Retina (tissue), 1 donor: ENCODE results near the gene DEDD2.

Experiments used
- DNase-seq: peaks from one replicate; pipeline ENCODE4 v3.0.0-alpha.2; 2016

DEDD2 gene

DNA sequence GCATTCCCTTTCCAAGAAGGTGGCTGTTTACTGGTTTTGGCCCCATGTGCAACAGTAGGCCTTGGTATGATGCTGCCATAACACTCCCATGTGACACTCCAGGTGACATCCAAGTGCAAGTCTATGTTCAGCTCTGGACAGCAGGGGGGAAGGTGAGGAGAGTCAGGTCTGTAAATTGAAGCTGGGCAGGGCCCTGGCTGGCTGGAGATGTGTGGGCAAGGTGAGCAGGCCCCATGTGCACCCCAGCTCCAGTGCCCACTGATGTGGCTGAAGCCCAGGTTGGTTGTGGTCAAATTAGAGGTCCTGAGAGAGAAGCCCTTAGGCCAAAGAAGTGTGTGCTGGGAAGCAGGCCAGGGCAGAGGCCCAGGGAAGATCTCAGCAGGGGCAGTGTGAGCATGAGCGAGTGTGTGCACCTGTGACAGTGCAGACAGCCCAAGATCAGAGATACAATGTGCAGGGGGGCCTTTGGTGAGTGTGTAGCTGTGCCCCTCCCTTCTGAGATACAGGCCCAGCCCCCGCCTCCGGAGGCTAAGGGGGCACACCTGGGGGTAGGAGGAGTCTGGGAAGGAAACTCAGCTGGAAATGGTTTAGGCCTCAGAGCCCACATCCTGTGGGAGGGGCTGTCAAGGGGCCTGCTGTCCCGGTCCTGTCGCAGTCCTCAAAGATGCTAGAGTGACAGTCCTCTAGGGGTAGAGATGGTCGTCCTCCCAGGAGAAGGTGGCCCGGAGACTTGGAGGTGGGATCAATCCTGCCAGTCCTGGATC lies 18.6 kb downstream of the DEDD2 start:
- DNase-seq, result no peak

- no peak for DNase-seq
Observed at GRCh38 chr19:42197375-42197817, 20.1 kb downstream of the DEDD2 start.

DNA sequence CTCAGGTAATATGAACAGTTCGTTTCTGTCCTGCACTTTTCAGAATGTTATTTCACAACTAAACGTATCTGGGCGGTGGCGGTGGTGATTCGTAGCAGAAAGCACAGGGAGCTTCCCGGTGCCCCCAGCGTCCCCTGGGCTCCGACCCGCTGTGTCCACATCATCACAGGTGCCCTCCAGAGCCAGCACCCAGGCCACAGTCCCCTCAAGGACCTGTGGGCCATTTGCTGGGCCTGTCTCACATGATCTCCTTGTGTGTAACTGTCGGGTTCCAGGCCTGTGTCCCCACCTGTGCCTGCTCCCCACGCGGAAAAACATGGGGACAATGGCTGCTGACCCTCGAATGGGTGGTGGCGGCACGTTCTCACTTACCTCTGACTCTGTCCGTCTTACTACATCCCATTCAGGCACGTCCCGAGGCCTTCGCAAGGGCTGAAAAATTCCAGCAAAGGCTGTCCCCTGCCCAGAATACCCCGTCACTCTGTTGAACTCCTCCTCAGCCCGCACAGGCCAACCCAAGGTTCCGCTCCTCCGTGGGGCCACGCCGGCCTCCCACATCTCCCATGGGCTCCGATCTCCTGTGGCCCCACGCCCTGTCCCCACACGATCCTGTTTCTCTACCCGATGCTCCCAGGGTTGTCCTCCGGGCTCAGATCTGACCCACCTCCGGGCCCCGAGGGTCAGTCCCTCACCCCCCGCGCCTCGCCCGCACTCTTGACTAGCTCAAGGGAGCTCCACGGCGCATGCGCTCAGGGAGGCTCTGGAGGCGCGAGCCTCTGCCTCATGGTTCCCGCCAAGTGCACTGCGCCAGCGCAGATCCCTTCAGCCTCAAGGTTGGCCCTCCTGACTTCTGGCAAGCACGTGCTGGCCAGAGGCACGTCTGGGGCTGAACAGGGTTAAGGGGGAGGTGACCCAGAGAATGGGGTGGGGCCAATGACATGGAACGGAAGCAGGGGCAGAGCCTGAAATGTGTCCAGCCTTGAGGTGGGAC lies 21.2 kb downstream of the DEDD2 start:
- no peak for DNase-seq

DNA sequence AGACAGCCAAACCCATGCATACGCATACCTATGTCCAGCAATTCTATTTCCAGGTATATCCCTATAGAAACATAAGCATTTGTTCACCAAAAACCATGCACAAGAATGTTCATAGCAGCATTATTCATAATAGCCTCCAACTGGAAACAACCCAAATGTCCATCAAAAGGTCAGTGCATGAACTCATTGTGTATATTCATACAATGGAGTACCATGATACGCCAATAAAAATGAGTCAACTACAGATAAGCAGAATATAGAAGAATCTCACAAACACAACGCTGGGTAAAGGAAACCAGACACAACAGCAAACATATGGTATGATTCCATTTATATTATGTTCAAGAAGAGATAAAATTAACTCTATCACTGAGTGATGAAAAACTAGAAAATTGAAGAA lies 23.8 kb downstream of the DEDD2 start:
- no peak for DNase-seq

DNA sequence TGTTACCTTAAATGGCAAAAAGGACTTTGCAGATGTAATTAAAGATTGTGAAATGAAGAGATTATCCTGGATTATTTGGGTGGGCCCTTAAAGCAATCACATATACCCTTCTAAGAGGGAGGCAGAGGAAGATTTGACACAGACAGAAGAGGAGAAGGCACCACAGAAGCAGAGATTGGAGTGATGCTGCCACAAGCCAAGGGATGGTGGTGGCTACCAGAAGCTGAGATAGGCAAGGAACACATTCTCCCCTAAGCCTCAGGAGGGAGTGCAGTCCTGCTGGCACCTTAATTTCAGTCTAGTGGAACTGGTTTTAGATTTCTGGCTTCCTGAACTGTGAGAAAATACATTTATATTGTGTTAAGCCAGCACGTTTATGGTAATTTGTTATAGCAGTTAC lies 24.2 kb downstream of the DEDD2 start:
- no peak for DNase-seq

DNA sequence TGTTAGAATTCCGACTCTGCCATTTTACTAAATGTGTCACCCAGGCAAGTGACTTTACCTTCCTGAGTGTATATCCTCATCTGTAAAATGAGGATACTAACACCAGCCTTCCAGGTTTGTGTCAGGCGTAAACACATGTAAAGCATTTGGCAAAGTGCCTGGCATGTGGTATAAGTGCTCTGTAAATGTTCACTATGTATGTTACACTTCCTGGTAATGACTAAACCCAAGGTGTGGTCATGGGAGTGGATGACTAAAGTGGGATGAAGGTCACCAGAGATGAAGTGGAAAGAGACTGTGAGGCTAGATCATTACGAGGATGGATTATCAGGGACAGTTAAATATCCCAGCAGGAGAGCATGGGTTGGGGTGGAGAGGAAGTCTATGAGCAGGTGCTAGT lies 25.6 kb downstream of the DEDD2 start:
- no peak for DNase-seq

DNA sequence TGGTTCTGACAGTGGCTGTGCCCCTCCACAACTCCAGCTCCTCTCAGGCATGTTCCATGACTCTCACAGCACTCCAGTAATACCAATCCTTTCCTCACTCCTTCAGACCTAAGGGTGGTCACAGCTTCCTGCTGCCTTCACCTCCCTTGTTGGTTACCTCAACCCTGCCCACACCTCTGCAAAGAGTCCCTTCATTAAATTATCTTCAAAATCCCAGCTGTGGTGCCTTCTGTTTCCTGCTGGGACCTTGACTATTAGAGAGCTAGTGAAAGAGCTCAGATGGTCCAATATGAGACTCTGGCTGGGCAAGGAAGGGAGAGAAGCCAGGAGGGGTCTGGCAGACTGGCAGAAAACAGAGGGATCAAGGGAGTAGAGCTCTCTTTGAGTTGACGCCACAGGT lies 26.1 kb downstream of the DEDD2 start:
- no peak for DNase-seq

GRCh38 chr19:42189133-42189532 lies 28.3 kb downstream of the DEDD2 start:
- no peak for DNase-seq

- no peak for DNase-seq
Observed at GRCh38 chr19:42188665-42189064, 28.8 kb downstream of the DEDD2 start.

GRCh38 chr19:42185277-42185676 lies 32.2 kb downstream of the DEDD2 start:
- no peak for DNase-seq

DNA sequence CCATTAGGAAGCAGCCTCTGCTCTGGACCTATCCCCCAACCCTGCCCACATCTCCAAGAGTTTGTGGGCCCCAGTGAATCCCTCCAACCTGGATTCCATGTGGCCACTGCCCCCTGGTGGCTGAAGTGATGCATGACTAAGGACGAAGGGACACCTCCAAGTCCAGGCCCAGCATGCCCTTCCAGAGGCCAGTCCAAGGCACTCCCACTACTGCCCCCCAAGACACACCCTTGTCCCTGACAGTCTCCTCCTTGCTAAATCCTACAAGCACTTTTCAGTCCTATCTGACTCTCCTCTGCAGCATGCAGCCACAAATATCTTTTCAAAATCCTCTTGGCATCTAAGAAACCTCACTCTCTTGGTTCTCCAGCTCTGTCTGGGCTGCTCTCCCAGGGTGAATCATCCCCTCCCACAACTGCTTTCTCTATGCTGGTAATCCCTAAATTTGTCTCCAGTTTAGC lies 33.0 kb downstream of the DEDD2 start:
- DNase-seq, result peak; percentile 88

DNA sequence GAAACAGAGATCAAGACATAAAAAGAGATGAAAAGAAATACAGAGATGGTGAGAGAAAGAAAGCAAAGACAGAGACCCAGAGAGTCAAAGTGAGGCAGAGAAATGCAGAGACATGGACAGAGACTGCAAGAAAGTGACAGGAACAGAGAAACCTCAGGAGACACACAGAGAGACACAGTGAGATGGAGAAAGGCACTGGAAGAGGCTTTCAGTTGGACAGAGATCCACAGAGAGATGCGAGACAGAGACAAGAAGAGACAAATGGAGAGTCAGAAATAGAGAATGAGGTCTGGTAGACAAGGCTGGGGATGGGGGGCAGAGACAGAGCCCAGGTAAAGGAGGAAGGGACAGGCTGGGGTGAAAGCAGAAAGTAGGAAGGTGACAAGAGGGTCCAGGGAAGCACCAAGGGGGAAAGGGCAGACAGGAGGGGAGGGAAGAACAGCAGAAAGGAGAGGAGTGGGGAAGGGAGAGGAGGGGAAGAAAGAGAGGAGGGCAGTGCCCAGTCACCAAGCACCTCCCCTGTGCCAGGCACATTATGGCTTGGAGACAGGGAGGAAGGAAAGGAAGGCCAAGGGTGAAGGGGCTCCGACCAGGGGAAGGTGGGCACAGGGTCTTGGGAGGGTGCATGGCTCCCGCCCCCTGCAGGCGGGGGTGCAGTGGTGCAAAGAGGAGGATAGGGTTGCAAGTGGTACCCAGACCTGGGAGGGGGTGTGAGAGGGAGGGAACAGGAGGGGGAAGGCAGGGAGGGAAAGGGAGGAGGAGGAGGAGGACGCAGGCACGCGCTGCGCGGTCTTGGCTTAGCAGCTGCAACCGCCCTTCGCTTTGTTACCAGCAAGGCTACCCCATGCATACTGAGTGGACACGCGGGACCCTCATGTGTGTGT lies 38.4 kb downstream of the DEDD2 start:
- DNase-seq, result peak; percentile 64

- DNase-seq, result no peak
Observed at GRCh38 chr19:42177686-42178019, 39.8 kb downstream of the DEDD2 start.

GRCh38 chr19:42176990-42177685 lies 40.3 kb downstream of the DEDD2 start:
- peak; percentile 93 for DNase-seq

- DNase-seq, result no peak
Observed at GRCh38 chr19:42176649-42176989, 40.9 kb downstream of the DEDD2 start.

- DNase-seq, result peak; percentile 75
Observed at GRCh38 chr19:42175952-42176648, 41.4 kb downstream of the DEDD2 start.

GRCh38 chr19:42174958-42175734 lies 42.3 kb downstream of the DEDD2 start:
- DNase-seq, result no peak

DNA sequence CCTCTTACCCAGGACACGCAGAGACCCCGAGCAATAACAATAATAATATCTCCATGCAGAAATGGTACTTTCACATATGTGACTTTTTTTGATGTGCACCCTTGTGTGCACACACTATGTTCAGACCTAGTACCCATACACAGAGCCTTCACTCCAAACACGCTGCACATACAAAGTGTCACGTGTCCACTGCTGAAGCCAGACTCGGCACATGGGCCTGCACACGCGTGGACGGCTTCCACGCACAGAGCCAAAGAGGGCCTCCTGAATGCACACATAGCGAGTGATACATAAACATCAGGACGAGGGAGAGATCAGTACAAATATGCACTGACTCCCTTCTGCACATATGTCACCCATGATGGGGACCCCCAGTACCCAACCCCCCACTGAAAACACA lies 43.3 kb downstream of the DEDD2 start:
- DNase-seq, result no peak

DNA sequence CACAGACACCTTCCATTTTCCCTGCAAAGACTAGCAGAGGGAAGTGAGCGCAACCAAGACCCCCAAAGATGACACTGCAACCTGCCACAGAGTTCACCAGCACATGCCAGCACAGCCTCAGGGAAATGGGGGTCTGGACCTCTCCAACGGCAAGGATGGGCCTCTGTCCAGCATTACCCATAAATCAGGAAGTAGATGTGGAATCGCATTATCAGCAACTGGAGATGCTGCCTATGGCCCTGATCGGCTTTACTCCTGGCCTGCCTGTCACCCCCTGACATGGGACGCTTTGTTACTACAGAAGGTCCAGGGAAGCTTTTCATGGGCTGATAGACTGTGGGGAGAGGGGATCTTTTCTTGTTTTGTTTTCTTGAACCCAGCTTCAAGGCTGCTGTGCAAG lies 43.8 kb downstream of the DEDD2 start:
- DNase-seq, result no peak

DNA sequence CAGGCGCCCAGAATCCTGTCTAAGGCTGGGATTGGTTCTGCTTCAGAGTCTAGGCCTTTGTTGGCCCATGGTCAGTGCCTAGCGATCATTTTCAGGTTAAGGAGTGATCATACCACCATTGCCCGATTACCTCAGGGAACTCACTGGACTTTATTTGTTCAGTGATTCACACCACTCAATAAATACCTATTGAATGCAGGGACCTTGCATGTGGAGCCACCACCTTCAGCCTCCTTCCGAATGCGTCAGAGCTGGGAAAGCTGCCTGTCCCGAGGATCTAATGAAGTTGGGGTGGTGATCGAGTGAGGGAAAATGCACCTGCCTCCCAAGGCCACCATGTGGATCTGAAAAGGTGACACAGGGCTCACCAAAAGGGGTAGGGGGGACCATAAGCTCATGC lies 45.2 kb downstream of the DEDD2 start:
- no peak for DNase-seq

DNA sequence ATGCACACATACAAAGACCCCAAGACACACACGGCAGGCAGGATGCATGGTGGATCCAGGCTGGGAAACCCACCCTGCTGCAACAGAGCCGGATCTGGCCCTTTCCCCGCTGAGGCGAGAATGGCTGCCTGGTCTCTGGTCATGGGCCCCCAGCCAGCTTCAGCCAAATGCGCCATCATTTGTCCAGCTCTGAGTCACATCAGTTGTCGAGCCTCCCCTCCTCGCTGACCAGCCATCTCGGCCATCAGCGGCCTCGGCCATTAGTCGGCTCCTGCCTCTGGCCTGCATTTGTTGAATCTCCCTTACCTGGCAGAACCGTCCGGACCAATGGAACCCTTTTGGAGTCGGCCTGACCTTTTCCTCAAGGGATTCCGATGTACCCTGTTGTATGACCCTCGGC lies 46.8 kb downstream of the DEDD2 start:
- DNase-seq, result no peak
